Neuronal stem cell (in vitro differentiated cells): ENCODE measurements around the gene RELL1.

ENCODE experiments used
- DNase-seq: peaks from one replicate; pipeline ENCODE4 v3.0.0-alpha.2; 2013; ENCODE audit warnings: low spot score
- H2AFZ ChIP-seq: one replicate; pipeline ENCODE4 v1.6.1; 2013; ENCODE audit warnings: mild to moderate bottlenecking, low read length, inconsistent platforms
- H2AK5ac ChIP-seq: 2 replicates; pipeline ENCODE4 v1.6.1; 2013; ENCODE audit warnings: low read depth, mild to moderate bottlenecking, inconsistent platforms, low read length, moderate library complexity, mixed read lengths
- H2BK120ac ChIP-seq: 2 replicates; pipeline ENCODE4 v1.6.1; 2013; ENCODE audit warnings: low read depth, mild to moderate bottlenecking, inconsistent platforms, low read length, moderate library complexity, mixed read lengths
- H2BK12ac ChIP-seq: one replicate; pipeline ENCODE4 v1.6.1; 2013; ENCODE audit warnings: low read length, inconsistent platforms
- H2BK15ac ChIP-seq: 2 replicates; pipeline ENCODE4 v1.6.1; 2013; ENCODE audit warnings: mild to moderate bottlenecking, low read length, inconsistent platforms, mixed read lengths
- H2BK5ac ChIP-seq: one replicate; pipeline ENCODE4 v1.6.1; 2013; ENCODE audit warnings: inconsistent platforms, mild to moderate bottlenecking, low read length, moderate library complexity
- H3K14ac ChIP-seq: one replicate; pipeline ENCODE4 v1.6.1; 2013; ENCODE audit warnings: low read length, inconsistent platforms
- H3K18ac ChIP-seq: 2 replicates; pipeline ENCODE4 v1.6.1; 2013; ENCODE audit warnings: low read length, inconsistent platforms
- H3K23ac ChIP-seq: 2 replicates; pipeline ENCODE4 v1.6.1; 2013; ENCODE audit warnings: low read depth, mild to moderate bottlenecking, mixed read lengths, low read length, inconsistent platforms; ENCODE audit not compliant: poor library complexity
- H3K27ac ChIP-seq: replicated peaks from 3 replicates; pipeline ENCODE4 v1.5.1; 2013; ENCODE audit warnings: low read length, inconsistent platforms
- H3K27me3 ChIP-seq, 3 experiments: 2 replicates each; pipeline ENCODE4 v1.6.1; 2013; ENCODE audit warnings: low read length in 3 of 3, mild to moderate bottlenecking in 2 of 3, inconsistent platforms in 1 of 3, low read depth in 1 of 3, mixed read lengths in 1 of 3, moderate library complexity in 1 of 3; ENCODE audit not compliant: control insufficient read depth in 3 of 3, insufficient read depth in 3 of 3
- H3K36me3 ChIP-seq, 2 donors: replicated peaks in 1 of 2; 2 replicates each; pipeline ENCODE4 v1.6.1; 2013; ENCODE audit warnings: low read length in 2 of 2; ENCODE audit not compliant: control insufficient read depth in 2 of 2, insufficient read depth in 2 of 2
- H3K4ac ChIP-seq: 2 replicates; pipeline ENCODE4 v1.6.1; 2013; ENCODE audit warnings: inconsistent platforms, mild to moderate bottlenecking, low read length, moderate library complexity
- H3K4me1 ChIP-seq, 2 donors: 1 replicate in 1 of 2; 2 replicates in 1 of 2; pipeline ENCODE4 v1.6.1; 2013; ENCODE audit warnings: low read length in 2 of 2, low read depth in 1 of 2; ENCODE audit not compliant: control insufficient read depth in 2 of 2, insufficient read depth in 1 of 2
- H3K4me2 ChIP-seq: one replicate; pipeline ENCODE4 v1.6.1; 2013; ENCODE audit warnings: mild to moderate bottlenecking, low read length, inconsistent platforms; ENCODE audit not compliant: insufficient read depth, poor library complexity, severe bottlenecking
- H3K4me3 ChIP-seq, 2 donors: 2 replicates each; pipeline ENCODE4 v1.5.1; 2013; ENCODE audit warnings: low read length in 2 of 2, mild to moderate bottlenecking in 2 of 2, inconsistent platforms in 1 of 2, moderate library complexity in 1 of 2
- H3K79me1 ChIP-seq: one replicate; pipeline ENCODE4 v1.6.1; 2013; ENCODE audit warnings: low read depth, mild to moderate bottlenecking, inconsistent platforms, low read length, moderate library complexity
- H3K9ac ChIP-seq: one replicate; pipeline ENCODE4 v1.6.1; 2013; ENCODE audit warnings: mild to moderate bottlenecking, low read depth, low read length, inconsistent platforms; ENCODE audit not compliant: poor library complexity
- H3K9me3 ChIP-seq, 2 donors: replicated peaks in 1 of 2; 2 replicates each; pipeline versions ENCODE3 to v1.6.1; 2013; ENCODE audit warnings: low read length in 2 of 2, mild to moderate bottlenecking in 2 of 2, inconsistent platforms in 1 of 2, low read depth in 1 of 2, mixed read lengths in 1 of 2, moderate library complexity in 1 of 2; ENCODE audit not compliant: control insufficient read depth in 2 of 2, insufficient read depth in 1 of 2
- H4K8ac ChIP-seq: one replicate; pipeline ENCODE4 v1.6.1; 2013; ENCODE audit warnings: low read depth, mild to moderate bottlenecking, inconsistent platforms, low read length, moderate library complexity
- H4K91ac ChIP-seq: one replicate; pipeline ENCODE4 v1.6.1; 2013; ENCODE audit warnings: low read length, low read depth, mild to moderate bottlenecking, inconsistent platforms; ENCODE audit not compliant: poor library complexity
- WGBS, 2 donors: extraction: QIAGEN DNeasy Blood & Tissue Kit; methylation state at CpG; one replicate each; pipeline ENCODE4 v1.1.7; 2013; ENCODE audit warnings: missing lambda C conversion rate in 2 of 2, mixed read lengths in 1 of 2; ENCODE audit not compliant: insufficient read length in 2 of 2, insufficient replicate concordance in 1 of 2; ENCODE audit errors: extremely low coverage in 2 of 2; 5-methylcytosine and 5-hydroxymethylcytosine counted together

RELL1 gene

DNA sequence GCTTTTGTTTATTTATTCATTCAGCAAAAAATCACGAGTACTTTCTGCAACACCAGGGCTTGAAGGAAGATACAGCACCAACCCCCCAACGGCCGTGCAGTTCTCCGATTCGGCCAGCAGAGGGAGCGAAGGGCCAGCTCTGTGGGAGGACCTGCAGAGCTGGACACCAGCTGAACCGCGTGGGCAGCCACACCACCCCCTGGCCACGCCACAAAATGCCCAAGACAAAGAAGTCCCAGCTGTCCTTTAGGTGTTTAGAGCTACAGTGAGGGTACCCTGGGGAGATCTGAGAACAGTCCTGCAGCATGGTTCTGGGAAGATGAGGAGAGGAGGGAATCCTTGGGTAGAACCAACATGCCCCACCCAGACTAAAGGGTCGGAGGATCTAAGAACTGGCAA is 83.1 kb downstream of the RELL1 start:
- Histone ChIP-seq H2BK15ac (no peak overlapping the region), H3K27me3 (no peaks in the 10 kb centered on the region), H3K23ac (no peak overlapping the region), H2AK5ac (no peak overlapping the region), H3K9ac (no peak overlapping the region), H2BK12ac (no peak overlapping the region), H4K91ac (no peak overlapping the region), H2AFZ (peak overlapping the region; percentile 75), H2BK5ac (no peak overlapping the region), H3K79me1 (no peaks in the 10 kb centered on the region), H2BK120ac (no peak overlapping the region), H3K36me3 (no peaks in the 10 kb centered on the region), H3K14ac (no peak overlapping the region), H3K4me3 (no peak overlapping the region), H4K8ac (no peak overlapping the region), H3K4me1 (peaks cover 0 to 4% of the 10 kb centered on the region in 2 donors), H3K18ac (peak overlapping the region; percentile 44), H3K9me3 (no peaks in the 10 kb centered on the region), H3K4me2 (no peak overlapping the region), H3K4ac (no peak overlapping the region), H3K27ac (no peak overlapping the region)
- peak; percentile 57 for DNase-seq
- WGBS, 2 donors = no CpG with 5 or more reads among the region's 10 CpGs

DNA sequence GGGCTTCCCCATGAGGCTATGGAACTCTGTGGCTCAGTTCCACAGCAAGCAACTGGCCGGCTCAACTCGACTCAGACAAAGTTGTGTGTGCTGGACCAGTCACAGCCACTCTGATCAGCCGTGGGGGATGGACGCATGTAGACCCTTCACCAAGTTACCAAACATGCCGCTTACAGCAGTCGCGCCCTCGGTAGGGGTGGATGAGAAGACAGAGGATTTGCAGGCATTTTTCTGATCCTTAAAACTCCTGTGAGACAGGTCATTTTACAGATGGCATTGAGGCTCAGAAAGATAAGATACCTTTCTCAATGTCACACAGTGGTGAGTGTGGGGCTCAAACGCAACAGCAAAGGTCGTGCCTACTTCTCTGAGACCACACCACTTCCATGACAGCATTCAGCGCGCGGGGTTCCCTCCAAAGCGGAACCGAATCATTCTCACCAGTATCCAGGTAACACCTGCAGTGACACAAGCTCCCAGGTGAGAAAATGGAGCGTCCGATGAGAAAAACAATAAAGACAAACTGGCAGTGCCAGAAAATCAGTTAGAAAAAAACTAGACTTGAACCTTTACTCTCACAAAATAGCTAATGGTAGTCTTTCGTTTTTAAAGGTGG is 83.6 kb downstream of the RELL1 start:
- no peak for DNase-seq
- no CpG with 5 or more reads among the region's 18 CpGs for WGBS, 2 donors
- no peak overlapping the region for H4K8ac ChIP-seq
- H2BK12ac ChIP-seq = peak overlapping the region; percentile 27
- H3K4ac ChIP-seq = no peak overlapping the region
- no peak overlapping the region for H2BK120ac ChIP-seq
- no peak overlapping the region for H2BK5ac ChIP-seq
- H4K91ac ChIP-seq = peak overlapping the region; percentile 22
- H3K4me2 ChIP-seq = no peak overlapping the region
- H3K27ac ChIP-seq = no peak overlapping the region
- no peaks in the 10 kb centered on the region for H3K36me3 ChIP-seq
- no peak overlapping the region for H2AK5ac ChIP-seq
- H3K9ac ChIP-seq = no peak overlapping the region
- no peaks in the 10 kb centered on the region for H3K79me1 ChIP-seq
- no peaks in the 10 kb centered on the region for H3K27me3 ChIP-seq
- no peaks in the 10 kb centered on the region for H3K9me3 ChIP-seq
- no peak overlapping the region for H3K4me3 ChIP-seq
- peak overlapping the region; percentile 75 for H2AFZ ChIP-seq
- no peak overlapping the region for H2BK15ac ChIP-seq
- no peak overlapping the region for H3K23ac ChIP-seq
- H3K14ac ChIP-seq = no peak overlapping the region
- H3K18ac ChIP-seq = peak overlapping the region; percentile 37
- peaks cover 0 to 4% of the 10 kb centered on the region in 2 donors for H3K4me1 ChIP-seq

GRCh38 chr4:37601531-37601930 is 84.6 kb downstream of the RELL1 start:
- H3K4me1 ChIP-seq = peaks cover 0 to 4% of the 10 kb centered on the region in 2 donors
- no peak overlapping the region for H2BK5ac ChIP-seq
- no peak overlapping the region for H3K23ac ChIP-seq
- H3K14ac ChIP-seq = no peak overlapping the region
- H3K4ac ChIP-seq = no peak overlapping the region
- WGBS, 2 donors = no CpG with 5 or more reads among the region's 5 CpGs
- H2AFZ ChIP-seq = no peak overlapping the region
- H2BK120ac ChIP-seq = no peak overlapping the region
- DNase-seq = no peak
- no peak overlapping the region for H3K9ac ChIP-seq
- H3K9me3 ChIP-seq = no peaks in the 10 kb centered on the region
- no peaks in the 10 kb centered on the region for H3K27me3 ChIP-seq
- no peaks in the 10 kb centered on the region for H3K79me1 ChIP-seq
- H3K27ac ChIP-seq = no peak overlapping the region
- H2BK15ac ChIP-seq = no peak overlapping the region
- no peaks in the 10 kb centered on the region for H3K36me3 ChIP-seq
- no peak overlapping the region for H4K8ac ChIP-seq
- H3K18ac ChIP-seq = no peak overlapping the region
- no peak overlapping the region for H2AK5ac ChIP-seq
- H2BK12ac ChIP-seq = no peak overlapping the region
- H4K91ac ChIP-seq = no peak overlapping the region
- no peak overlapping the region for H3K4me2 ChIP-seq
- H3K4me3 ChIP-seq = no peak overlapping the region

- H3K4me3 ChIP-seq = no peak overlapping the region
- no peak overlapping the region for H3K14ac ChIP-seq
- no peak overlapping the region for H2AFZ ChIP-seq
- H4K8ac ChIP-seq = no peak overlapping the region
- H3K79me1 ChIP-seq = no peaks in the 10 kb centered on the region
- H2BK15ac ChIP-seq = no peak overlapping the region
- no peak overlapping the region for H3K9ac ChIP-seq
- H4K91ac ChIP-seq = no peak overlapping the region
- no peak overlapping the region for H3K4me2 ChIP-seq
- no peak overlapping the region for H2BK12ac ChIP-seq
- H2BK5ac ChIP-seq = no peak overlapping the region
- peaks cover 0 to 4% of the 10 kb centered on the region in 2 donors for H3K4me1 ChIP-seq
- no peak overlapping the region for H2AK5ac ChIP-seq
- no peak for DNase-seq
- no CpG with 5 or more reads among the region's 9 CpGs for WGBS, 2 donors
- H3K9me3 ChIP-seq = no peaks in the 10 kb centered on the region
- no peak overlapping the region for H3K18ac ChIP-seq
- no peaks in the 10 kb centered on the region for H3K27me3 ChIP-seq
- H3K36me3 ChIP-seq = no peaks in the 10 kb centered on the region
- no peak overlapping the region for H3K23ac ChIP-seq
- H2BK120ac ChIP-seq = no peak overlapping the region
- no peak overlapping the region for H3K27ac ChIP-seq
- H3K4ac ChIP-seq = no peak overlapping the region
Observed at GRCh38 chr4:37599092-37599790, 86.9 kb downstream of the RELL1 start.
